Measurements from ENCODE around the gene SLC15A4.

Gene SLC15A4

GRCh38 chr12:128830505-128830893, 6.7 kb upstream of the SLC15A4 start (continued):
- no peak for TF ChIP-seq RARB (CRISPR knock-in tag; IDR thresholded peaks at IDR 0.05)

GRCh38 chr12:128829861-128830504, 6.2 kb upstream of the SLC15A4 start:
- ATAC-seq = no peak
- no peak for TF ChIP-seq ZNF70 (CRISPR knock-in tag; IDR thresholded peaks at IDR 0.05)
- TF ChIP-seq OSR1 (CRISPR knock-in tag; IDR thresholded peaks at IDR 0.05) = no peak
- no peak for TF ChIP-seq ARNTL (CRISPR knock-in tag; IDR thresholded peaks at IDR 0.05; ENCODE audit: borderline replicate concordance, low read depth)
- no peak for TF ChIP-seq PPARA (CRISPR knock-in tag; IDR thresholded peaks at IDR 0.05; ENCODE audit: borderline replicate concordance)
- TF ChIP-seq RARB (CRISPR knock-in tag; IDR thresholded peaks at IDR 0.05) = no peak
- TF ChIP-seq, protein P1, sequence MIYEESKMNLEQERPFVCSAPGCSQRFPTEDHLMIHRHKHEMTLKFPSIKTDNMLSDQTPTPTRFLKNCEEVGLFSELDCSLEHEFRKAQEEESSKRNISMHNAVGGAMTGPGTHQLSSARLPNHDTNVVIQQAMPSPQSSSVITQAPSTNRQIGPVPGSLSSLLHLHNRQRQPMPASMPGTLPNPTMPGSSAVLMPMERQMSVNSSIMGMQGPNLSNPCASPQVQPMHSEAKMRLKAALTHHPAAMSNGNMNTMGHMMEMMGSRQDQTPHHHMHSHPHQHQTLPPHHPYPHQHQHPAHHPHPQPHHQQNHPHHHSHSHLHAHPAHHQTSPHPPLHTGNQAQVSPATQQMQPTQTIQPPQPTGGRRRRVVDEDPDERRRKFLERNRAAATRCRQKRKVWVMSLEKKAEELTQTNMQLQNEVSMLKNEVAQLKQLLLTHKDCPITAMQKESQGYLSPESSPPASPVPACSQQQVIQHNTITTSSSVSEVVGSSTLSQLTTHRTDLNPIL (CRISPR knock-in tag; IDR thresholded peaks at IDR 0.05; ENCODE audit: low read depth) = no peak

GRCh38 chr12:128827724-128828123, 4.0 kb upstream of the SLC15A4 start:
- TF ChIP-seq, protein P2, sequence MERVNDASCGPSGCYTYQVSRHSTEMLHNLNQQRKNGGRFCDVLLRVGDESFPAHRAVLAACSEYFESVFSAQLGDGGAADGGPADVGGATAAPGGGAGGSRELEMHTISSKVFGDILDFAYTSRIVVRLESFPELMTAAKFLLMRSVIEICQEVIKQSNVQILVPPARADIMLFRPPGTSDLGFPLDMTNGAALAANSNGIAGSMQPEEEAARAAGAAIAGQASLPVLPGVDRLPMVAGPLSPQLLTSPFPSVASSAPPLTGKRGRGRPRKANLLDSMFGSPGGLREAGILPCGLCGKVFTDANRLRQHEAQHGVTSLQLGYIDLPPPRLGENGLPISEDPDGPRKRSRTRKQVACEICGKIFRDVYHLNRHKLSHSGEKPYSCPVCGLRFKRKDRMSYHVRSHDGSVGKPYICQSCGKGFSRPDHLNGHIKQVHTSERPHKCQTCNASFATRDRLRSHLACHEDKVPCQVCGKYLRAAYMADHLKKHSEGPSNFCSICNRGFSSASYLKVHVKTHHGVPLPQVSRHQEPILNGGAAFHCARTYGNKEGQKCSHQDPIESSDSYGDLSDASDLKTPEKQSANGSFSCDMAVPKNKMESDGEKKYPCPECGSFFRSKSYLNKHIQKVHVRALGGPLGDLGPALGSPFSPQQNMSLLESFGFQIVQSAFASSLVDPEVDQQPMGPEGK (CRISPR knock-in tag; IDR thresholded peaks at IDR 0.05; ENCODE audit: borderline replicate concordance) = no peak
- TF ChIP-seq PPARA (CRISPR knock-in tag; IDR thresholded peaks at IDR 0.05; ENCODE audit: borderline replicate concordance) (no peak), ISL1 (CRISPR knock-in tag; IDR thresholded peaks at IDR 0.05) (no peak), TCF4 (CRISPR knock-in tag; IDR thresholded peaks at IDR 0.05; ENCODE audit: borderline replicate concordance) (no peak), CSDC2 (CRISPR knock-in tag; IDR thresholded peaks at IDR 0.05) (no peak), ZNF565 (CRISPR knock-in tag; conservative IDR thresholded peaks at IDR 0.05; ENCODE audit: low read depth) (no peak), ZNF70 (CRISPR knock-in tag; IDR thresholded peaks at IDR 0.05) (no peak)
- TF ChIP-seq, protein P3, sequence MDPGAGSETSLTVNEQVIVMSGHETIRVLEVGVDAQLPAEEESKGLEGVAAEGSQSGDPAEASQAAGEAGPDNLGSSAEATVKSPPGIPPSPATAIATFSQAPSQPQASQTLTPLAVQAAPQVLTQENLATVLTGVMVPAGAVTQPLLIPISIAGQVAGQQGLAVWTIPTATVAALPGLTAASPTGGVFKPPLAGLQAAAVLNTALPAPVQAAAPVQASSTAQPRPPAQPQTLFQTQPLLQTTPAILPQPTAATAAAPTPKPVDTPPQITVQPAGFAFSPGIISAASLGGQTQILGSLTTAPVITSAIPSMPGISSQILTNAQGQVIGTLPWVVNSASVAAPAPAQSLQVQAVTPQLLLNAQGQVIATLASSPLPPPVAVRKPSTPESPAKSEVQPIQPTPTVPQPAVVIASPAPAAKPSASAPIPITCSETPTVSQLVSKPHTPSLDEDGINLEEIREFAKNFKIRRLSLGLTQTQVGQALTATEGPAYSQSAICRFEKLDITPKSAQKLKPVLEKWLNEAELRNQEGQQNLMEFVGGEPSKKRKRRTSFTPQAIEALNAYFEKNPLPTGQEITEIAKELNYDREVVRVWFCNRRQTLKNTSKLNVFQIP (CRISPR knock-in tag; IDR thresholded peaks at IDR 0.05; ENCODE audit: borderline replicate concordance, low read depth) = no peak
- no peak for ATAC-seq

DNA sequence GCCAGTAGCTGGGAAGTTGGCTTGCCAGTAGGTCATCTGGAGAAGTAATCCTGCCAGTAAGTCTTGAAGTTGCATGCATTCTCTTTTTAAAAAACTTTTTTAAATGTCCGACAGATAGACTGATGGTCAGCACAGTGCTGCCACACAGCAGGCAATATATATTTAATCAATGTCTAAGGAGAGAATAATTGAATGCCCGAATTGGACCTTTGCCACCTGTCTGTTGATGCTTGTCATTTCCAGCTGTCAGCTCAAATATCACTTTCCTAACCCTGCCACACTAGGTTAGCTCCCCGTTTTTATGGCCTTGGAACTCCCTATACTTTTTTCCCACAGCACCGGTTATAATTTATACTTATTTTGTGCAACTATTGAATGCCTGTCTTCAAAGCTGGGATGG, 2.1 kb upstream of the SLC15A4 start:
- no peak for ATAC-seq

More for the DNA sequence above, 2.1 kb upstream of the SLC15A4 start:
- TF ChIP-seq OSR1 (CRISPR knock-in tag; IDR thresholded peaks at IDR 0.05) = no peak
- TF ChIP-seq, protein P2 (CRISPR knock-in tag; IDR thresholded peaks at IDR 0.05; ENCODE audit: borderline replicate concordance) = no peak
- no peak for TF ChIP-seq ZC3H10 (CRISPR knock-in tag; IDR thresholded peaks at IDR 0.05)
- TF ChIP-seq ARNTL (CRISPR knock-in tag; IDR thresholded peaks at IDR 0.05; ENCODE audit: borderline replicate concordance, low read depth) = no peak
- TF ChIP-seq ESRRG (CRISPR knock-in tag; IDR thresholded peaks at IDR 0.05) = no peak
- no peak for TF ChIP-seq TCF4 (CRISPR knock-in tag; IDR thresholded peaks at IDR 0.05; ENCODE audit: borderline replicate concordance)
- TF ChIP-seq CSDC2 (CRISPR knock-in tag; IDR thresholded peaks at IDR 0.05) = no peak
- no peak for TF ChIP-seq BACH2 (CRISPR knock-in tag; IDR thresholded peaks at IDR 0.05; ENCODE audit: borderline replicate concordance)
- no peak for TF ChIP-seq GLIS3 (CRISPR knock-in tag; IDR thresholded peaks at IDR 0.05)
- TF ChIP-seq, protein P1 (CRISPR knock-in tag; IDR thresholded peaks at IDR 0.05; ENCODE audit: low read depth) = no peak
- no peak for TF ChIP-seq ZNF70 (CRISPR knock-in tag; IDR thresholded peaks at IDR 0.05)
- no peak for TF ChIP-seq PPARA (CRISPR knock-in tag; IDR thresholded peaks at IDR 0.05; ENCODE audit: borderline replicate concordance)
- TF ChIP-seq, protein P3 (CRISPR knock-in tag; IDR thresholded peaks at IDR 0.05; ENCODE audit: borderline replicate concordance, low read depth) = no peak
- TF ChIP-seq, protein P4, sequence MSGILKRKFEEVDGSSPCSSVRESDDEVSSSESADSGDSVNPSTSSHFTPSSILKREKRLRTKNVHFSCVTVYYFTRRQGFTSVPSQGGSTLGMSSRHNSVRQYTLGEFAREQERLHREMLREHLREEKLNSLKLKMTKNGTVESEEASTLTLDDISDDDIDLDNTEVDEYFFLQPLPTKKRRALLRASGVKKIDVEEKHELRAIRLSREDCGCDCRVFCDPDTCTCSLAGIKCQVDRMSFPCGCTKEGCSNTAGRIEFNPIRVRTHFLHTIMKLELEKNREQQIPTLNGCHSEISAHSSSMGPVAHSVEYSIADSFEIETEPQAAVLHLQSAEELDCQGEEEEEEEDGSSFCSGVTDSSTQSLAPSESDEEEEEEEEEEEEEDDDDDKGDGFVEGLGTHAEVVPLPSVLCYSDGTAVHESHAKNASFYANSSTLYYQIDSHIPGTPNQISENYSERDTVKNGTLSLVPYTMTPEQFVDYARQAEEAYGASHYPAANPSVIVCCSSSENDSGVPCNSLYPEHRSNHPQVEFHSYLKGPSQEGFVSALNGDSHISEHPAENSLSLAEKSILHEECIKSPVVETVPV (CRISPR knock-in tag; IDR thresholded peaks at IDR 0.05) = no peak
- no peak for TF ChIP-seq ISL1 (CRISPR knock-in tag; IDR thresholded peaks at IDR 0.05)
- TF ChIP-seq ZNF8 (CRISPR knock-in tag; IDR thresholded peaks at IDR 0.05) = no peak
- TF ChIP-seq TOX (CRISPR knock-in tag; IDR thresholded peaks at IDR 0.05; ENCODE audit: borderline replicate concordance) = no peak

All from SK-N-SH treated with all-trans-retinoic acid at 6 μM for 48 hours (cell line).